Astrocyte of the spinal cord (primary cell): Measurements from ENCODE around the gene ZNF358.
A peak's percentile ranks its signal among the peaks of the same experiment; 100 is the strongest.
"Not testable (repeated sequence)": the region's sequence is repeated elsewhere in the genome, so short reads cannot be mapped to it uniquely, and the experiment has no call there.

Experiments used
- DNase-seq: peaks from one replicate; pipeline ENCODE4 v3.0.0; 2011; ENCODE audit warnings: low read depth, low spot score
- H3K4me3 ChIP-seq: 2 replicates; pipeline ENCODE4 v1.5.1; 2011; ENCODE audit warnings: low read depth, mild to moderate bottlenecking, low read length, moderate library complexity
- CTCF ChIP-seq: IDR thresholded peaks from 2 replicates; pipeline ENCODE4 v1.5.1; 2012; ENCODE audit warnings: low read depth, mild to moderate bottlenecking, low read length, inconsistent platforms
- in situ Hi-C: cut with HindIII; loops from 2 replicates; pipeline ENCODE4 v1.10.0; 2017; ENCODE audit warnings: low sequenced_read_pairs

ZNF358 gene

DNA sequence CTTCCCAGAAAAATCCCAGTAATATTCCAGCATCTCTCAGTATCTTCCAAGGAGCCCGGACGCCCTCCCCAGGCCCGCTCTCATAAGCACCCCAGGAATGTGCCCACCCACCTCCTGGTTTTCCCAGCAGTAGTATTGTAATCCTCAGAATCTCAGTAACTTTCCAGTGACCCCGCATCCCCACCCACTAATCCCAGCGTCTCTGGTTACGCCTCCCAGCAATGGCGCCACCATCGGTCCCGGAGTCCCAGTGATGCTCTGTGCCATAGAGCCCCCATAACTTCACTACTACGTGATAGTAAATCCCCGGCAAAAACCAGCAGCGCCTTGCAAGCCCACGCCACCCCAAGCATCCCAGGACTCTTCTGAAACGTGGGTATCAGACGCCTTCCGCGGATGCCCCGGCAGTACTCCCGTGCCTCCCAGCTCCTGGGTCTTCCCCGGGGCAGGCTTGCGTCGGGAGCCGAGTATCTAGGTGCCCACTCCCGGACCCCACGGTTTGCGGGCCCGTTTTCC is 18.7 kb downstream of the ZNF358 start:
- DNase-seq, result peak; percentile 81
- peak overlapping the region; percentile 96 for H3K4me3 ChIP-seq
- in situ Hi-C loops, result no loop called here
- peak; percentile 29 for TF ChIP-seq CTCF

GRCh38 chr19:7535047-7535997 is 19.4 kb downstream of the ZNF358 start, which contains the start of gene PNPLA6:
Gene PNPLA6, plus strand, starts transcription at chr19:7535717. Its CDS starts 72 bp downstream, at chr19:7535789.
- no peak for TF ChIP-seq CTCF
- in situ Hi-C loops, result no loop called here
- peak; percentile 95 for DNase-seq
- H3K4me3 ChIP-seq, result peak within 1 kb of the TSS; percentile 96

- TF ChIP-seq CTCF, result no peak
- in situ Hi-C loops, result no loop called here
- no peak for DNase-seq
- peak overlapping the region; percentile 96 for H3K4me3 ChIP-seq
These were observed 20.2 kb downstream of the ZNF358 start for GRCh38 chr19:7535998-7536695.

DNA sequence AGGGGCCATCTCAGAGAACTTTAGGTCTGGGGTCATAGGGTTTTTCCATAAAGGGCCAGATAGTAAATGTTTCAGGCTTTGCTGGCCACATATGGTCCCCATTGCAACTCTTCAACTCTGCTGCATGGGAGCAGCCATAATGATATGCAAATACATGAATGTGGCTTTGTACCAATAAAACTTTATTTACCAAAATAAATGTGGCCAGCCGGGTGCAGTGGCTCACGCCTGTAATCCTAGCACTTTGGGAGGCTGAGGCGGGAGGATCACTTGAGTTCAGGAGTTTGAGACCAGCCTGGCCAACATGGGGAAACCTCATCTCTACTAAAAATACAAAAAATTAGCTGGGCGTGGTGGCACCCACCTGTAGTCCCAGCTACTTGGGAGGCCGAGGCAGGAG is 23.1 kb downstream of the ZNF358 start:
- H3K4me3 ChIP-seq, DNase-seq, in situ Hi-C loops: not testable (repeated sequence)

- DNase-seq, result no peak
- TF ChIP-seq CTCF, result no peak
- H3K4me3 ChIP-seq, result no peak overlapping the region
- in situ Hi-C loops, result no loop called here
These were observed 24.0 kb downstream of the ZNF358 start for GRCh38 chr19:7539827-7540425.

GRCh38 chr19:7540761-7541474 is 25.0 kb downstream of the ZNF358 start:
- H3K4me3 ChIP-seq, result no peak overlapping the region
- peak; percentile 36 for DNase-seq
- in situ Hi-C loops, result no loop called here
- no peak for TF ChIP-seq CTCF
